ENCODE measurements around the gene IGIP.
A peak's percentile ranks its signal among the peaks of the same experiment; 100 is the strongest.
"Not testable (repeated sequence)": the region's sequence is repeated elsewhere in the genome, so short reads cannot be mapped to it uniquely, and the experiment has no call there.

Gene IGIP

DNA sequence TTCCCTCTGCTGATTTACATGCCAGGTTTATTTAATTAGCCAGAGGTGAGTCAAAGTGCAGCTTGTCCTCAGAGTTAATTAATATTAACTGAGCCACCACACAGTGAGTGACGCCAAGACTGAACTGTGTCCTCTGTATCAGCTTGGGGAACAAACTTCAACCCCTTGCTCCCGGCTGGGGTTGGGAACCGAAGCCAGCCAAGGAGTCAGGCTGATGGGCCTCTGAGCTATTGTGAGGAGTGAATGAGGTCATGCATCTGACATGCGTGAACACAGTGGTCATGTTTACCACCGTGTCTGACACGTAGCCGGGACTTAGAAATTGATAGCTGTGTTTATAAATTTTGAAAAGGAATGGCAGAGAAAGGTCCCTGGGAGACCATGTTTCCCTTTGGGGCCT, 17.1 kb downstream of the IGIP start:
- no peak for DNase-seq (ENCODE audit: low read depth)

DNA sequence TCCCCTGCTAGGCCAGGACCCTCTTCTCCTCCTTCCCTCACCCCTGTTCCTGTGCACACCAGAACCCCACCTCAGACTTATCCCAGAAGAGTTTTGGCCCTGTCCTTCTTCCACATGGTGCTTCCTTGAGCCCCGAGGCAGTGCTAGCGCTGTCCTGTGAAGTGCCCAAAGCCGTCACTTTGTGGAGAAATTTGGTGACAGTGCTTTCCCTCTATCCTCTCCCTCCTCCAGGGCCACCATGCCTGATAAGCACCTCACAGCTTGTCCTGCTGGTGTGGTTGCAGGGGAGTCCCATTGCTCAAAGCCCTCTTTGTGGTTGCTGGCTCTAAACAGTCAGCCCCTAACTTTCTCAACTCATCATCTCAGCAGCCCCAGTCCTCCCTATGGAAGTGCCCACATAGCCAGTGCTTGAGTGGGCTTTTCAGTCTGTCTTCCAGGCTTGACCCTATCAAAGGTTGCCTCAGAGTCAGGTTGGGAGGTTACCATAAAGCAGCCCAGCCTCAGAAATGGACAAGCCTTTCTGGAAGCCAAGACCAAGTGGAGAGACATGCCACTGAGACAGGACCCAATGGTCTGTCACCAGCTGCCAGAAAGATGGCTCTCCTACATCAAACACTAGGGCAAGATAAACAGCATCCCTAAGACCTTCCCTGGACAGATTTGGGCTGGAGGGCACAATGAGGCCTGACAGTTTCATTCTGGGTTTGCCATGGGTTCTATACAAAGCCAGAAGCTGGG, 18.0 kb downstream of the IGIP start:
- no peak for DNase-seq (ENCODE audit: low read depth)

DNA sequence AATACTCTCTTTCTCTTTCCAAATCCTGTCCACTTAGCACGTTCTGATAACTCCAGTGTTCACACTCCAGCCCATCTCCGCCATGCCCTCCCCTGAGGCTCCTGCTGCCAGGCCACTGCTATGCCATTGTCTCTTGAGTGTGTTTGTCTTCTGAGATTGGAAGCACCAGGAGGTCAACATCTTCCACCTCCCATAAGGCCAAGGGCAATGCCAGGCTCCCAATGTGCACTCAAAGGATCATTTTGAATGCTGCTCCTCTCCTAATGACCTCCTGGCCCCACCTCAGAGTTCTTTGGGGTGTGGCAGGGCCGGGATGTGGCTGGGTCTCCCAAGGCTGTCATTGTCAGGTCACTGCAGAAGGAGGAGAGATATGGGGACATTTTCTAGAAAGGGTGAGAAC, 19.5 kb downstream of the IGIP start:
- DNase-seq (ENCODE audit: low read depth), result no peak

DNA sequence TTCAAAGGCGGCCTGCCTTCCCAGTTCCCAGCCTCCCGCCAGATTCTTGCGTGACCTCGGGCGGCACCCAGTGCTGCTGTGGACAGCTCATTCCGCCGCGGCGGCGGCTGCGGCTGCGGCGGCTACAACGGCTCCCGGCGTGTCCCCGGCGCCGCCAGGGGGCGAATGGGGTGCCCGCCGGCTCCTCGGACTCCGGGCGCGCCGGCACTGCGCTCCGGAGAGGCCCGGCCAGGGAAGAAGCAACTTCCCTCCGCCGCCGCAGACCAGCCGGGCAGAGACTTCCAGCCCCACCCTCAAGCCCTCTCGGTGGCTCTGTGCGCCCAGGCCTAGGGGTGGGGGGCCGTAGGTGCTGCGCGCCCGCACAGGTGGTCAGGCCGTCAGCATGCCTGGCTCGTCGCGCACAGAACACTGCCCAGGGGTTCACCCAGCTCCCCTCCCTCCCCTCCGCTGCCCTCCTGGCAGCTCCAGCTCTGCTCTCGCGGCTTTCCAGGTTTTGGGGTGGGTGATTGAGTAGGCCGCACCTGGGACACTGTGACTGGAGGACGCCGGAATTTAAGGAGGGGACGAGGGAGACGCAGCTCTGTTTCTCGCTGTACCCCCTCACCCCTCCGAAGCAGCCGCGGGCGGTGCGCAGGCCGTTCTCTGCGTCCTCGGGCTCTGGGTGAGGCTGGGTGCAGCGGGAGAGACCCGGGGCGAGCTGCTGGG, 20.2 kb downstream of the IGIP start:
- peak; percentile 19 for DNase-seq (ENCODE audit: low read depth)

DNA sequence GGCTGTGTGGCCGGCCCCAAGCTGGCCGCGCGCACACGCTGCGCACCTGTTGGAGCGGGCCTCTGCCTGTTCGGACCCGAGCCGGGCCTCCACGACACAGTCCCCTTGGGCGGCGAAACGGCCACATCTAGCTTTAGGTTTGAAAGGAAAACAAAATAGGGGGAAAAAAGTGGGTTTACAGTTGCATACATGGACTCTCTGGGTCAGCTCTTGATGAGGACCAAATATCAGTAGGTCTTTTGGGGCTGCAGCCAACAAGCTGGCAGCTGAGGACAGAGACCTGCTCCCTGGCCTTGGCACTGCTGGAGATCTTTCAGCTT, 20.7 kb downstream of the IGIP start:
- no peak for DNase-seq (ENCODE audit: low read depth)

DNA sequence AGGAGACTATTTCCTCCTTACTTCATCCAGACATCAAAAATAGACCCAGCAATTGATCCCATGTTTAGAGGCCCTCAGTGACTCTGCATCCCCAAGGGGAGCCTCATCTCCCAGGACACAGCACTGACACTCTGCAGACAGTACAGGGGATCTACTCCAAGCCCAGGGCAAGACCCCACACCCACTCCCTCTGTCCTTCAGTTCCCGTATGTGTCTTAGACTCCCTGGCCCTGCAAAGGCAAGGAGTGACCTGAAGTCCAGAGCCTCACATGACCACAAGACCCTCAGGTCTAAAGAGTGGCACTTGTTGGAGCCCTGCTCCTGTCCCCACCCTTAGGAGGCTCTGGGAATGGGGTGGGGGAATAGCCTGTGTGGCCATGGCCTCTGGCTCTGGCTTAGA, 21.7 kb downstream of the IGIP start:
- DNase-seq (ENCODE audit: low read depth), result no peak

DNA sequence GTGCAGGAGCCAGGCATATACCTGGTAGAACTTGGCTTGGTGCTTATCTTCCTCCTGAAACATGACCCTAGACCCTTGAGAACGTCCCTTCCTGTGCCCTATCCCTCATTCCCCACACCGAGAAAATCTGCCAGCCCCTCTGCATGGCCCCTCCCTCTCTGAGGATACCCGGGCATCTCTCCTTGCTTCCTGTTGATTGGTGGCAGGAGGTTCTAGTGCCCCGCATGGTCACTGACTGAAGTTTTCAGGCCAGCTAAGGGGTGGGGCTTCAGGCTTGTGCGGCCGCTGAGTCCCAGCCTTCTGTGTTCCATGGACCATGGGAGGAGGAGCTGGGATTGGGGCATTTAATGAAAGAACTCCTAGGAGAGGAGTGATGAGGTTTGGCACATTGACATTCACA, 22.8 kb downstream of the IGIP start:
- DNase-seq (ENCODE audit: low read depth), result no peak

DNA sequence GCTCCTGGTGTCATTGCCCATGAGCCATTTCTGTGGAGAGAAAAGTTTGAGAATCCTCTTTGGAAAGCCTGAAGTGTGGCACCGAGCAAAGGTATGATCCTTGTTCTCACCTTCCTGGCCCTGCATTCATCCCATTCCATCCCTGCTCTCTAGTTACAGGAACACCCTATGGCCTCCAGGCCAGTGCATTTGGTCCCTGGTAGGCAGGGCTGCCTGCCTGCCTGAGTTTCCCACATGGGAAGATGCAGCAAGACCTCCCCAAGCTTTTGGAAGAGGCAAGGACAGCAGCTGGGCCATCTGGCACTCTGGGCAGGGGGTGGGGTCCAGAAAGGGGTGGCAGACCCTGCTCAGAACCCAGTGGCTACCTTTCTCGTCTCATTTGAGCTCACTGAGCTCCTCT, 24.5 kb downstream of the IGIP start:
- no peak for DNase-seq (ENCODE audit: low read depth)

DNA sequence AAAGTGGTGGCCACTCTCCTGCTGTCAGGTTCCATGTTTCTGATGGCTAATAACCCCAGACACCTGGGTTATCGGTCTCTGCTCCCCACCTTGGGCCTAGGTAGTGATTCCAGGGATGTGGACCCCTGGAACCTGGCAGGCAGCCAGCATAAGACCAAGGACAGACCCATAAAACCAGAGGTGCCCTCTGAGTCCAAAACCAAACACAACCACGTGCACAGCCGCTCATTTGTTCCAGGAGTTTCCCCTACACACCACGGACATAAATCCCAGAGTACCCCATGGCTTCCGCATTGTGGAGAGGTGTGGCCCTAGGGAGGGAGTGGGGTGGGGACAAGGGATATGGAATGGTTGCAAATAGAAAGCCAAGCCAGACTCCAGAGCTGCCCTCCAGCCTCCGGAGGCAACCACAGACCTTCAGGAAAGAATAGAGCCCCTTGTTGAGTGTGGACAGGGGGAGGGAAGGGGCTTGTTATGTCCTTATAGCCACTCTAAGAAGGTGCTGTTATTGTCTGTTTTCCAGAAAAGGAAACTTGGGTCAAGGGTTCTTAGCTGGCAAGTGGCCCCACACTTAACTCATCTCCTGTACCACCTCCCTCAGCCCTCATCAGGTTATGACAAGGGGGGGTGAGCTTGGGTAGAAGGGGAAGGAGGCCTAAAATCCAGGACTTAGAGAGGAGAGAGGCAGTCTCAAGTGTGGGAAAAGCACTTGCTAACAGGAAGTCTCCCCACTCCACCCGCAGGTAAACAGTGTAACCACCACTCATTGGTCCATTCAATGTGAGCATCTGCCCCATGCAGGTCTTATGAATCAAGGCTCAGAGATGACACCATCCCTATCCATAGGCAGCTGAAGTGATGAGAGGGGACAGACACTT, 25.6 kb downstream of the IGIP start:
- DNase-seq (ENCODE audit: low read depth), result no peak

DNA sequence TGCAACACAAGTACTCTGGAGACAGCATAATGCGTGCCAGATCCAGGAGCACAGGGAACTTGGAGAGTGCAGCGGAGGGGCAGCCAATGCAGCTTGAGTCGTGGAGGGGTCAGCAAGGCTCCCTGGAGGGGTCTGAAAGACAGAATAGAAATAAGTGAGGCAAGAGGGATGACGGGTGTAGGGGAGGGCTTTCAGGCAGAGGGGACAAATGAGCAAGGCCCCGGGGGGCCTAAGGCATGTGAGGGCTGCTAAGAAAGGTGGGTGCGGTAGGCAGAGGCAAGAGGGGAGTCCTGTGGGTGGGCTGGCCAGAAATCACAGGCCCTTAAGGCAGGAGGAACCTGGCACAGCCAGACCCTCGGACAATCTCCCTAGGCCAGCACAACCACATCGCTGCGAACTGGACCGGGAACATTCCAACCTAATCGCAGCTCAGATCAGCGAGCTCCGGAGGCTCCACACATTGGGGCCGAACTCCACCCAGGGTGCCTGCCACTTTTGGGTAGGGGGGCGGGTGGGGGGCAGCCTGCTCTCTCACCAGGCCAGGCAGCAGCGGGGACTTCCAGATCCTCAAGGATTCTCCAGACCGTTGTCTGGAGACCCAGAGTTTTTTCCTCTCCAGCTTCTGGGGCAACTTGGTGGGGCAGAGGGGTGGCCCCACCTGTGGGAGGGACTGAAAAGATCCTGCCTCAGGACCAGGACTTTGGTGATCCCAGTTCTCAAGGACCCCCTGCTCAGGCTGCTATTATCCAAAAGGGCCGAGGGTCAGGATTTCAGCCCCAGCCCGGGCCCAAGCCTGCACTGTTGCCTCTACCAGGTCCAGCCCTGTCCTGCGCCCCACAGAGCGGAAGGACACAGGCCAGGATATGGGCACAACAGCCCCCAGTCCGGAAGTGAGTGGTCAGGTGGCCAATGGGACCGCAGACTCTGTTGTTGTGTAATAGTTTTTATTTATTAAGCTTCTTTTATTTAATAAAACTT, 26.6 kb downstream of the IGIP start:
- DNase-seq (ENCODE audit: low read depth), result no peak

DNA sequence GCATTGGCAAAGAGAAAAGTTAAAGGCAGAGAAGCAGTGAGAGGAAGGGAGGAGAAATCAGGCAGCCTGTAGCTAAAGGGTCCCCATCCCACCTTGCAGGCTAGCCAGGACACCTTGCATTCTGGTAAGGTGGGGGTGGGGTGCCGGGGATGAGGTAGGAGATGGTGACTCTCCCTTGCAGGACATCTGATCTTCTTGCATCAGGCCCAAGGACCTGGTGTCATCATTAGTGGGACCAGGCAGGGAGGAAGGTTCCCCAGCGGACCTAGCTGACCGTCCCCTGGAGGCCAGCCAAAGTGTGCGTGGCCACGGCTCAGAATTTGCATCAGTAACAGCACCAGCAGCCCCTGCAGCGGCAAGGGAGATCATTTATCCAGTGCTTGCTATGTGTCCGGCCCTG, 27.5 kb downstream of the IGIP start:
- DNase-seq (ENCODE audit: low read depth), result no peak

DNA sequence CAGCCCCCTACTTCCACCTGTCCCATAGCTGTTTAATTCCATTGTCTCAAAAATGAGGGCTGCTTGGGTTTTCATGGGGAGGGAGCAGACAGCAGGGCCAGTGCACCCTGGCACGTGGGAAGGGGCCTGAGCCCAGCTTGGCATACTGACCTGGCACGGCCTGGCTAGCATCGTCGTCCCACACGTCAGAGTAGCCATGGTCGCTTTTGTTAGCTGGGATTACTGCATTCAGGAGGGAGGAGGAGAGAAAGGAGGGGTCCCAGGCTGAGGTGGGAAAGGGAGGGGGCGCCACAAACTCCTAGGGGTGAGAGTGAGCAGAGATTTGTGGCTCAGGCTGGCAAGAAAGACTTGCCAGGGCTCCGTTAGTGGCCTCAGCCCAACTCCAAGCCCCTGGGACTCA, 28.2 kb downstream of the IGIP start:
- no peak for DNase-seq (ENCODE audit: low read depth)

DNA sequence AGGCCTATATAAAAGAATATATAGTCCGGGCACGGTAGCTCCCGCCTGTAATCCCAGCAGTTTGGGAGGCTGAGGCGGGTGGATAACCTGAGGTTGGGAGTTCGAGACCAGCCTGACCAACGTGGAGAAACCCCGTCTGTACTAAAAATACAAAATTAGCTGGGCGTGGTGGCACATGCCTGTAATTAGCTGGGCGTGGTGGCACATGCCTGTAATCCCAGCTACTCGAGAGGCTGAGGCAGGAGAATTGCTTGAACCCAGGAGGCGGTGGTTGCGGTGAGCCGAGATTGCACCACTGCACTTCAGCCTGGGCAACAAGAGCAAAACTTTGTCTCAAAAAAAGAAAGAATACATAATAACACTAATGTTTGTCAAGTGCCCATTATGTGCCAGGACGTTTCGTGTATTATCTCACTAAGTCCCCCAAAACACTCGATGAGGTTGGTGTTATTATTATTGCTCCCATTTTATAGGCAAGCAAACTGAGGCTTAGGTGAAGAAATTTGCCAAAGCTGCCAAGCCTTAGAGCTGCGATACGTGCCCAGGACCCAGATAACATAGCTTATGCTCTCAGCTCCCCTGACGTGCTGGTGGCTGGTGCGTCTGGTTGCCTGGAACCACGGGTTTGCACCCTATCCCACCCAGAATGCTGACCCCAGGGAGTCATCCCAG, 29.1 kb downstream of the IGIP start:
- not testable (repeated sequence) for DNase-seq (ENCODE audit: low read depth)

DNA sequence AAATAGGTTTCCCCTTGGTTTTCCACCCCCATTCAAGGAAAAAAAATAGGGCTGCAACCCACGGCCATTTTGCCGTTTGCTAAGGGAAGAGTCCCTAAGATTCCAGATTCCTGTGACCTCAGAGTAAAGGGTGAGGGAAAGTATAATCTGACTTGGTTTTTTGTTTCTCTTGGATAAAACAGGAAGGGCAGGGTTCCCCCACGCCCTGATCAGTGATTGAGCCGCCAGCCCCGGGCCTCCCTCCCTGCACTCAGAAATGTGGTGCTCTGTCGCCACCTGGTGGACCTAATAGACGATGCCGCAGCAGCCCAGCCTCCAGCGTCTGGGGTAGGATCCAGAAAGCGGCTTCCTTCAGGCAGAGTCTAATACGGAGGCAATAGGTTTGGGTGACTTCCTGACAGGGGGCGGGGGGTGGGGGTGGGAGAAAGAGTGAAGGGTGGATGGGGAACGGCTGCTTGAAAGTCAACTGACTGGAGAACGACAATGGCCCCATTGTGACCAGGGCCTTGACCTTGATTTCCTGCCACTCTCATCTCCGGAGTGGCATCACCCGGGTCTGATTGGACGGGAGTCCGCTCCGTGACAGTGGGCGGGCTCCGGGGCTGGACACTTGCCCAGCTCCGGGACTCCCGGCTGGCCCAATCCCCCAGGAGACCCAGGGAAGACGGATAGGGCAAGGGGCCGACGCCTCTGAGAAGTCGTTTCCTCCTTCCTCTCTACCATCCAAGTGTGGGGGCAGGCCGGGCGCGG, 31.5 kb downstream of the IGIP start:
- DNase-seq (ENCODE audit: low read depth), result peak; percentile 80

DNA sequence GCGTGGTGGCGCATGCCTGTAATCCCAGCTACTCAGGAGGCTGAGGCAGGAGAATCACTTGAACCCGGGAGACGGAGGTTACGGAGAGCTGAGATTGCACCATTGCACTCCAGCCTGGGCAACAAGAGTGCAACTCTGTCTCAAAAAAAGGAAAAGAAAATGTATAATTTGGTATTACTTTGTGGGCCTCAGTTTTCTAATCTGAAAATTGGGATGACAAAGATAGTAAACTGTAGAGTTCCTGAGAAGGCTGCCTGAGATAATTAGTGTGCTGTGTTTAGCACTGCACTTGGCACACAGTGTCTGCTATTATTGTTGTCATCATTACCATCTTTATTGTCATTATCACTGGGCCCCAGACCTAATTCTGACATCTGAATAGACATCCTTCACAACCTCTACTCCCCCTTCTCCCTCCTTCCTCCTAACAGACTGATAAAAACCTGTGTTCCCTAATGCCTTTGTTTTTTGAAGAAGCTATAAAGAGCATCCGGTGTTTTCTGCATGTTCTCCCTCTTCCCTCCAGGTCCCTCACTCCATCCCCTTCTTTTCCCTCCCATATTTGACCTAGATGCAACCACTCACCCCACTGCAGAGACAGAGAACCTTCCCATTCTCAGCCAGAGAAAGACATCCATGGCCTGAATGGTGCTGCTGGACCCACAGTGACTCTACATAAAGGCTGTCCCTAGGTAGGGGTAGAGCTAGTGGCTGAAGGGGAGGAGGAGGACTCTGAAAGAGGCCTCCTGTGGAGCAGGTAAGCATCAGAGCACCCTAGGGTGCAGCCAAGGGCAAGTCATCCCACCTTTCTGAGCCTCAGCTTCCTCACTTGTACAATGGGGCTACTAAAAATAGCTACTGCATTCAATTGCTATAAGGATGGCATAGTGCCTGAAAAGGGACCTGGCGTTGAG, 33.5 kb downstream of the IGIP start:
- no peak for DNase-seq (ENCODE audit: low read depth)

DNA sequence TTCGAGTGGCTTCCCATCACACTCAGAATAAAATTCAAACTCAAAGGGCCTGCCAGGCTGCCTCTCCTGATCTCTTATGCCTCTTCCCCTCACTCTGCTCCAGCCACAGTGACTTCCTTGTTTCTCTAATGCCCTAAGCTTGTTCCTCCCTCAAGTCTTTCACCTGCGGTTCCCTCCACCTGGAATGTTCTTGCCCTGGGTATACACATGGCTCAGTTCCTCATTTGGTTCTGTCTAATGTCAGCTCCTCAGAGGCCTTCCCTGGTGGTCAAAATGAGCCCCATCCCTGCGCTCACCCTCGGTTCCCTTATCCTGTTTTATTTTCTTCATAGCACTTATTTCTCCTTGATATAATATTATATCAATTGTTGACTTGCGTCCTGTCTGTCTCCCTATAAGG, 36.5 kb downstream of the IGIP start:
- no peak for DNase-seq (ENCODE audit: low read depth)

DNA sequence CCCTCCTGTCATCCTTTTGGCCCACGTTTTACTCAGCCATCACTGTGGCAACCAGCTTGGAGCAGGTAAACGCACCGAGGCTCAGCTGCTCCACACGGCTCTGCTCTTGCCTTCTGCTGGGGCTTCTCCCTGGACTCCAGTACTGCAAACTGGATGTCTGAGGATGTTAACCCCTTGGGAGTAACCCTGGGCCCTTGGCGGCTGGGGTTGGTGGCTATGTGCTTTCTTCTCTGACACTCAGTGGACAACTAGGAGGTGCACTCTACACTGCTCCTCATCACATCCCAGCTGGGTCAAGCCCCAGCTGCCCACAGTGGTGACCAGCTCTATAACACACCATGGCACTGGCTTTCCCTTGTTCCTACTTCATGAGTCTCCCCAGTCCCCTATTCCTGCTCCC, 37.0 kb downstream of the IGIP start:
- no peak for DNase-seq (ENCODE audit: low read depth)

DNA sequence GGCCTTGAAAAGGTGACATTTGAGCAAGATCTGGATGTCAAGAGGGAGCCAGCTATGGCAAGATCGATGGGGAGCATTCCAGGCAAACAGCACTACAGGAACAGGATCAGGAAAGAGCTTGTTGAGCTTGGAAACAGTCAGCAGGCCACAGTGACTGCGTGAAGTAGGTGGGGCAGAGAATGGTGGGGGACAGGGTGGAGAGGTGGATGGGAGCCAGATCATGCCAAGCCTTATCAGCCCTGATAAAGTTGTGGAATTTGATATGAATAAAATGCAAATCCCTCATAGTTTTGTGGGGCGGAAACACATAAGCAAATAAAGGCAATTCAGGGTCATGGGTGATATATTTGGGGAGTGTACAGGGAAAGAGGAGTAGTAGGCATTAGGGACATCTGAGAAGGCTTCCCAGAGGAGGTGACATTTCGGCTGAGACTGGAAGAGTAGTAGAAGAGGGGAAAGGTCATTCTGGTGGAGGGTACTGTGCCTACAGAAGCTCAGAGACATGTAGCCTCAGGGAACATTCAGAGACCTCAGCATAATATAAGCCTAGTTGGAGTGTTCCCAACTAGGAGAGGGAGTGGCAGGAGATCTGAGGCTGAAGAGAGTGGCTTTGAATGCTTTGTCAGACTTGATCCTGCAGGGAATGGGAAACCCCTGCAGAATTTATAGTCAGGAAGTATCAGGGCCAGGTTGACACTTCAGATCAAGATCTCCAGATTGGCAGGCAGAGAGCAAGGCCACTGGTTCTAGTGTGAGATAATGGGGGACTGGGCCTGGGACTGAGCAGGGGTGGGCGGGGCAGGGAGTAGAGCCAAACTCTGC, 39.6 kb downstream of the IGIP start:
- DNase-seq (ENCODE audit: low read depth), result no peak

DNA sequence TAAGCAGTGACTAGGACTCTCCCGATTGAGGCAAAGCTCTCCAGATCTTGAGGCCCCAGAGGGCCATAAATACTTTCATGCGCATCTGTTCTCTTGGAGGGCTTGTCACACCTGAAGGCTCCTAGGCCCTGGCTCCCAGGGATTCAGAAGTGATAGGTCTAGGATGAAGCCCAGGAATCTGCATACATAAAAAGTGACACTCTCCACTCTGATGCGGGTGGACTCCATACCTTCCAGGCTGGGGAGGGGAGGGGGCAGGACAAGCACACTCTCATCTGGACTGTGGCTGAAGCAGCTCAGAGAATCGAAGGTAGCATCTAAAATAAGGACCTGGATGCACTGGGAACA, 40.2 kb downstream of the IGIP start:
- DNase-seq (ENCODE audit: low read depth), result no peak

Data from activated T-cell treated with anti-CD3 and anti-CD28 coated beads for 24 hours (primary cell).